Epithelial cell of prostate (primary cell): ENCODE results near the gene CNDP2.
"Not testable (repeated sequence)": the region's sequence is repeated elsewhere in the genome, so short reads cannot be mapped to it uniquely, and the experiment has no call there.

Experiments used
- DNase-seq: peaks from one replicate; pipeline ENCODE4 v3.0.0-alpha.2; 2011; ENCODE audit warnings: low read depth, low spot score
- H3K27ac ChIP-seq: fragments of 450-650 bp; 2 replicates; pipeline ENCODE4 v1.5.1; 2017; ENCODE audit warnings: mild to moderate bottlenecking

CNDP2 gene

DNA sequence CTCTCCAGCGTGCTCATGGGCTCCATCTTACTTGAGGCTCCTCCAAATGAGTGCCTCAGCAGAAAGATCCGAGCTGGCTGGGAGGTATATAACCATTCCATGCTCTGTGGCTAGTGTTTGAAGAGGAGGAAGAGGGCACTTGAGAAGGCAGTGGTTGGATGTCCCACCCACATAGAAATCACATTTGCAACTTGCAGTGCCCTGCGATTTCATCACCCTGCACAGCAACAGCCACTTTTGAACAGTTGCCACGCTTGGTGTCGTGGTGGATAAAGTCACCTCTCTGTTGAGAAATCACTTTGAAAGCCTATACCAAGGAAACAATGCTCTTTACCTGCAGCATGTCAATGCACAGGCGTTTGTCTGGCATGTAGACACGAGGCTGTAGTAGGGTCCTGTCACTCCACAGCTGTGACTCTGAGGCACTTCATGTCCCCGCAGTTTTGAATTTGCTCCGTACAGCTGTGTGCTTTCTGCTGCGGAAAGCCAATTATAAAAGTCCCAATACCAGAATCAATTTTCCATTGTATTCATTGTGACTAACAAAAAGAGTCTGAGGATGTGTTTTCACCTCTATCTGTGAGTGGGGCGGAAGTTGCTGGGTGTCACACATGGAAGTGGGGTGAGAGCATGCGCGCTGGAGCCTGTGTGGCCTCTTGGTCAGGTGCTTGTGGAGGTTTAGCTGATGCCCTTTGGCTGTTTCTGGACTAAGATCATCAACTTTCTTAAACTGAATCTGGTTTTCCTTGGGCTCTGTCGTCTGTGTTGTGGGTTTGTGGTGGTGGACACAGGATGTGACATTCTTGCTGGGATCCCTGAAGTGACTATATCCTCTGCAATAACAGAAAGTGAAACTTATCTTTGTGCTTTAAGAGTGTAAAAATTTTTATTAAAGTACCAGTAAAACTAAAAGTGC, 2.8 kb downstream of the CNDP2 start:
- peak overlapping the region; percentile 88 for H3K27ac ChIP-seq
- DNase-seq = no peak

- no peak for DNase-seq
- H3K27ac ChIP-seq = peak overlapping the region; percentile 88
Measured at GRCh38 chr18:74499633-74500032, 3.5 kb downstream of the CNDP2 start.

DNA sequence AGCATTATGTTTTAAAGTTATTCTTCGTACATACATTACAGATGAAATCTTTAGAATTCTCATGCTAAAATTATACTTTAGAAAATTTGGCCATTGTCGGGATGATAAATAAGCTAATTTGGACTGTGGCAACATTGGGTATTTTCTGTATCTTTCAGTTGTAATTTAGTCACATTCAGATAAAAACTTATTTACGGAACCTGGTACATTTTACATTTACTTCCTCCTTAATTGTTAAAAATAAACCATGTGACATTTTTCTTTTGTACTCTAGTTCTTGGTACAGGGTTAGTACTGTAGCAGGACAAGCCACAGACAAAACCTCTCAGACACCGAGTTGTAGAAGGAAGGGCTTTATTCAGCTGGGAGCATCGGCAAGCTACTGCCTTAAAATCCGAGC, 4.2 kb downstream of the CNDP2 start:
- peak overlapping the region; percentile 88 for H3K27ac ChIP-seq
- DNase-seq = no peak

GRCh38 chr18:74500774-74501173, 4.6 kb downstream of the CNDP2 start:
- peak overlapping the region; percentile 88 for H3K27ac ChIP-seq
- DNase-seq = not testable (repeated sequence)

GRCh38 chr18:74501386-74501785, 5.2 kb downstream of the CNDP2 start:
- peak; percentile 68 for DNase-seq

GRCh38 chr18:74503137-74503536, 7.0 kb downstream of the CNDP2 start:
- DNase-seq = no peak
- no peak overlapping the region for H3K27ac ChIP-seq

More at GRCh38 chr18:74501386-74501785, 5.2 kb downstream of the CNDP2 start:
- H3K27ac ChIP-seq = peak overlapping the region; percentile 88

GRCh38 chr18:74505776-74506175, 9.6 kb downstream of the CNDP2 start:
- no peak for DNase-seq
- H3K27ac ChIP-seq = no peak overlapping the region

- DNase-seq = no peak
- no peak overlapping the region for H3K27ac ChIP-seq
Measured at GRCh38 chr18:74506448-74507084, 10.4 kb downstream of the CNDP2 start.

GRCh38 chr18:74507097-74507881, 11.1 kb downstream of the CNDP2 start:
- H3K27ac ChIP-seq = no peak overlapping the region
- no peak for DNase-seq

GRCh38 chr18:74507927-74508326, 11.8 kb downstream of the CNDP2 start:
- no peak overlapping the region for H3K27ac ChIP-seq
- DNase-seq = no peak

DNA sequence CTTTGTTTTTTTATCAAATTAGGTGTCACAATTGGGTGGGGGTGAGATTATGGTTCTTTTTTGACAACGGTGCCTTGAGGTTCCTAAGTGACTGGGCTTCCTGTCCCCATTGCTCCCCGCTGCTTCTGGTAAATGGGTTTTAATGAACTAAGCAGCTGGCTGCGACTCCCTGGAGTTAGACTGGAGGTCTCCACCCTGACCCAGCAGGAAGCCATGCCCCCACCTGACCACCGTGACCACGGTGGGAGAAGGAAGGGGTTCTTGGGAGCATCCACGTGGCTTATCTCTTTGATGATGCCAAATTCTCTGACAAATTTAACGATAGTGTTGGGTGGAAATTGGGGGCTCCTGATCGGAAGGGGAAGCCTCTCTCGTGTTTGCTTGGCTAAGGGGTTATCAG, 12.2 kb downstream of the CNDP2 start:
- H3K27ac ChIP-seq = no peak overlapping the region
- DNase-seq = no peak

DNA sequence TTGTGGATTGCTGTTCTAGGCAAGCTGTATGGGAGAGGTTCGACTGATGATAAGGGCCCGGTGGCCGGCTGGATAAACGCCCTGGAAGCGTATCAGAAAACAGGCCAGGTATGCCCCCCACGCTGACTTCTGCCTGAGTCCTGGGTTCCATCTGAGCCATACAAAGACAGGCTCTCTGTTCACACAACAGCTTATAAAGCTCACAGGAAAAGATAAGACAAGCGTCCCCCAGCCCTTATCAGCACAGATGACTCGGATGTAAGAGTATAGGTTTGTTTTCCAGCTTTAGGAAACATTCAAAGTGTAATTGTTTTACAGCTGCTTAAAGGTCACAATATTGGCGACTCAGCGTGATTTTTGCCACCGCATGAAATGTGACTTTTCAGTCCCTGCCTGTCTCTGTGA, 12.7 kb downstream of the CNDP2 start:
- H3K27ac ChIP-seq = no peak overlapping the region
- no peak for DNase-seq

- no peak overlapping the region for H3K27ac ChIP-seq
- no peak for DNase-seq
Measured at GRCh38 chr18:74509856-74510769, 13.9 kb downstream of the CNDP2 start.

DNA sequence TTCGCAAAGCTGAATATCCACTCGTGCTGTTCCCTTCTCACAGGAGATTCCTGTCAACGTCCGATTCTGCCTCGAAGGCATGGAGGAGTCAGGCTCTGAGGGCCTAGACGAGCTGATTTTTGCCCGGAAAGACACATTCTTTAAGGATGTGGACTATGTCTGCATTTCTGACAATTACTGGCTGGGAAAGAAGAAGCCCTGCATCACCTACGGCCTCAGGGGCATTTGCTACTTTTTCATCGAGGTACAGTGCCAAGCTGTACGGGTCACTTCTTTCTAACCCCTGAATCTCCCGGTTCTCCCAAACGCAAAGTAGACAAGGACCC, 14.6 kb downstream of the CNDP2 start:
- no peak overlapping the region for H3K27ac ChIP-seq
- no peak for DNase-seq

DNA sequence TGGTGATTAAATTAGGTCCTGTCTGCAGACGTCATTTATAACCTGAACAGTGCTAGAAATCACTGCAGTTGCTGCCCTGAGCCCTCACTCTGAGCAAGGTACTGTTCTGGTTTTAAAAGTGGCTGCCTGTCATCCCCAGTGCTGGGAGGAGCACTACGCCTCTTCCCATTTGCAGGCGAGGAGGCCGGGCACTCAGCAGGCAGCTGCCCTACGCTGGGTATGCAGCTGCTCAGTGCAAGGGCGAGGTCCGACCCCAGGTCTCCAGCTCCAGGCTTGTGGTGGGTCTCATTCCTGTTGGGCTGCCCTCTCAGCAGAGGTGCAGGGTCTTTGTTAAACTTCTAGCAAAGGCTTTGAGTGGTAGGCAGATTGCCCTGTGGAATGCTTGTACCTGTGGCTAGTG, 15.7 kb downstream of the CNDP2 start:
- H3K27ac ChIP-seq = no peak overlapping the region
- no peak for DNase-seq

DNA sequence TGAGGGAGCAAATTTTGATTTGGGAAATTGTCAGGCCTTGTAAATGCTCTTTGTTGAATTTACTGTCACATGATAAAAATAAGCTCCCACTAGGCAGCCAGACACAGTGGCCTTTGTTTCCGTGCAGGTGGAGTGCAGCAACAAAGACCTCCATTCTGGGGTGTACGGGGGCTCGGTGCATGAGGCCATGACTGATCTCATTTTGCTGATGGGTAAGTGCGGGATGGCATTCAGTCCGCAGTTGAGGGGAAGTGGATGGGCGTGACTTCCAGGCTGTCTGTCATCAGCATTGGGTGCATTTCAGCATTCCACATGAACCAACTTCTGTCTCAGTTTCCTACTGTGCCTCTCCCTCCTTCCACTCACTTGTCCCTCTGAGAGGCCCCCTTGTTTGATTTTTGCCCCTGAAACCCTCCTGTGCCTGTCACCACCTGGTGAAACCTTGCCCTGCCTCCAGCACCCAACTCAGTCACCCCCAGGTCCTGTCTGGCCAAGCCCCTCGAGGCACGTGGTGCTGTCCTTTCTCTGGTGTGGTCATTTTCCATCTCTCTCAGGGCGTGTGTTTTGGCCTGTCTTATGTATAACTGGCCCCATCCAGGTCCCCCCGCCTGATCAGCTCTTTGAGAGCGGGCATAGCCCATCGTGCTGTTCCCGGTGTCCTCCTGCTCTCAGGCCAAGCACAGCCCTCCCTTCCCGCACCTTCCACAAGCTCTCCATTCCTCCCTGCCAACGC, 16.3 kb downstream of the CNDP2 start:
- no peak for DNase-seq
- no peak overlapping the region for H3K27ac ChIP-seq

GRCh38 chr18:74513149-74513882, 17.2 kb downstream of the CNDP2 start:
- no peak for DNase-seq
- H3K27ac ChIP-seq = no peak overlapping the region

DNA sequence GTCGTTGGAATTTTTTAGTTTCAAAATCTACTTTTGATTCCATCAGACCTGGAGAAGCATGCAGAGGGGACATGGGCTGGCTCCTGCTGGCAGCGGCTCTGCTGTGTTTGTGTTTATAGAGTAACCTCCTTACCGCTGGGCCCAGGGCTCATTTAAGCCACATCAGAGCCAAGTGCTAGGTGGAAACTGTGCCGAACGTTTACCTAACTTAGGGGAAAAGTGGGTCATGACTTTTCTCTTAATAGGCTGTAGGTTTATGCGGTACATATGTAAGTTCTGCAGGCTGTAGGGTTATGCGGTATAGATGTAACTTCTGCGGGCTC, 17.7 kb downstream of the CNDP2 start:
- H3K27ac ChIP-seq = no peak overlapping the region
- no peak for DNase-seq
